ENCODE data around the gene LTB4R.

Gene LTB4R, protein sequence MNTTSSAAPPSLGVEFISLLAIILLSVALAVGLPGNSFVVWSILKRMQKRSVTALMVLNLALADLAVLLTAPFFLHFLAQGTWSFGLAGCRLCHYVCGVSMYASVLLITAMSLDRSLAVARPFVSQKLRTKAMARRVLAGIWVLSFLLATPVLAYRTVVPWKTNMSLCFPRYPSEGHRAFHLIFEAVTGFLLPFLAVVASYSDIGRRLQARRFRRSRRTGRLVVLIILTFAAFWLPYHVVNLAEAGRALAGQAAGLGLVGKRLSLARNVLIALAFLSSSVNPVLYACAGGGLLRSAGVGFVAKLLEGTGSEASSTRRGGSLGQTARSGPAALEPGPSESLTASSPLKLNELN

DNA sequence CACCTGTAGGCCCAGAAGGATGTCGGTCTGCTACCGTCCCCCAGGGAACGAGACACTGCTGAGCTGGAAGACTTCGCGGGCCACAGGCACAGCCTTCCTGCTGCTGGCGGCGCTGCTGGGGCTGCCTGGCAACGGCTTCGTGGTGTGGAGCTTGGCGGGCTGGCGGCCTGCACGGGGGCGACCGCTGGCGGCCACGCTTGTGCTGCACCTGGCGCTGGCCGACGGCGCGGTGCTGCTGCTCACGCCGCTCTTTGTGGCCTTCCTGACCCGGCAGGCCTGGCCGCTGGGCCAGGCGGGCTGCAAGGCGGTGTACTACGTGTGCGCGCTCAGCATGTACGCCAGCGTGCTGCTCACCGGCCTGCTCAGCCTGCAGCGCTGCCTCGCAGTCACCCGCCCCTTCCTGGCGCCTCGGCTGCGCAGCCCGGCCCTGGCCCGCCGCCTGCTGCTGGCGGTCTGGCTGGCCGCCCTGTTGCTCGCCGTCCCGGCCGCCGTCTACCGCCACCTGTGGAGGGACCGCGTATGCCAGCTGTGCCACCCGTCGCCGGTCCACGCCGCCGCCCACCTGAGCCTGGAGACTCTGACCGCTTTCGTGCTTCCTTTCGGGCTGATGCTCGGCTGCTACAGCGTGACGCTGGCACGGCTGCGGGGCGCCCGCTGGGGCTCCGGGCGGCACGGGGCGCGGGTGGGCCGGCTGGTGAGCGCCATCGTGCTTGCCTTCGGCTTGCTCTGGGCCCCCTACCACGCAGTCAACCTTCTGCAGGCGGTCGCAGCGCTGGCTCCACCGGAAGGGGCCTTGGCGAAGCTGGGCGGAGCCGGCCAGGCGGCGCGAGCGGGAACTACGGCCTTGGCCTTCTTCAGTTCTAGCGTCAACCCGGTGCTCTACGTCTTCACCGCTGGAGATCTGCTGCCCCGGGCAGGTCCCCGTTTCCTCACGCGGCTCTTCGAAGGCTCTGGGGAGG lies at the start of gene LTB4R:
Gene LTB4R (plus strand): TSS at position 857 of the 959 bp plus-strand sequence. CDS start 4,150 bp downstream, outside the sequence.
- no peak for DNase-seq (ENCODE audit: low read depth in 2 of 2)

DNA sequence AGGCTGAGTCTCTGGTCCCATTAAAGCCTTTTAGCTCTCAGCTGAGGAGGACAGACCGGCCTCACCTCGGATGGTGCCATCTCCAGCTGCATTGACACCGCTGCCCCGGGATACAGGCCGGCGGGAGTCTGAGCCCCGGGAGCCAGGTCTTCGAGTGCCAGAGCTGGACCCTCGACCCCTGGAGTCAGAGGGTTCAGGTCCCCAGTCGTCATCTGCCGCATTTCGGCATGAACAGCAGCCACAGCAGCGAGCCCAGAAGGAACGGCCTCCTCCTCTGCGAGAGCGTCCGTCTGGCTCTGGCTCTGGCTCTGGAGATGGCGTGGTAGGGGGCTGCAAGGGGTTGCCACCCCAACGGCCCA lies 49.4 kb upstream of the LTB4R start:
- no peak for DNase-seq (ENCODE audit: low read depth in 2 of 2)

DNA sequence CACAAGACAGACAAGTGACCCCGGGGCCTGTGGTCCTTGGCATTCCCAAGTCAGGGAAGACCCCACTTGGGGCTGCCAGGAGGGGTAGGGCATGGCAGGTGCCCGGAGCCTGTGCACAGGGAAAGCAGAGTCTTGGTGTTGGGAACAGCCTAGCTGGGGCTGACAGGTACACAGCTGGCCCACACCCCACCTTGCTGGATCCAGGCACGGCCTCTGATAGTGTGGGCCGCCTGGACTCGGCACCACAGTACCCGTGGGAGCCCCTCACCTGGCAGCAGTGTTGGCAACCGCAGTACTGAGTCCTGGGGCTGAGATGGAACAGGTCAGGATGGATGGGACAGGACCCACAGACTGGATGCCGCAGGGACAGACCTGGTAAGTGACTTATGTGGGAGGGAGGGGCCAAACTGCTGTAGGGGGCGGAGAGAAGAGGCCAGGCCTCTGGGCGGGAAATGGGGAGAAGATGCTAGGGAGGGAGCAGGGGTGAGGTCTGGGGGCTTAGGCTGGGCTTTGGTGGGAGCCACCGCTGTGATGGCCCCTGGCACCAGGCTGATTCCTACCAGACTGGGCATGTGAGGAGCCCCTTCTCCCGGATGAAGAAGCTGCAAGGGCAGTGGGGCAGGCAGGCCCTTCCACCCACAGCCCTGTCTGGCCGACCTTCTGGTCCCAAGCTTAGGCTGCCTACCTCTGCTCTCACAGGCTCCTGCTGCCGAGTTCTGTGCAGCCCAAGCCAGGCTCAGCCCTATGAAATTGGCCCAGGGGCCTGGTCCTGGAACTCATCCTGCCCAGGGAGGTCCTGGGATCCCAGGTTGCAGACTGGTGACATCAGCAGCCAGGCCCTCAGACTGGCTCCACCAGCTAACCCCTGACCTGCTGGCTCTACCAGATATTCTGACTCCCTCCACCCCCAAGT lies 48.2 kb upstream of the LTB4R start, which contains the start of gene TGM1:
Gene TGM1 (minus strand): TSS at position 357 of the 913 bp plus-strand sequence. CDS start 825 bp downstream, outside the sequence.
- DNase-seq (ENCODE audit: low read depth in 2 of 2): no peak

- DNase-seq (ENCODE audit: low read depth in 2 of 2): no peak
These were observed 47.5 kb upstream of the LTB4R start for GRCh38 chr14:24263848-24264247.

- no peak for DNase-seq (ENCODE audit: low read depth in 2 of 2)
These were observed 47.0 kb upstream of the LTB4R start for GRCh38 chr14:24264298-24264697.

GRCh38 chr14:24266344-24267244 lies 44.7 kb upstream of the LTB4R start:
- no peak for DNase-seq (ENCODE audit: low read depth in 2 of 2)

DNA sequence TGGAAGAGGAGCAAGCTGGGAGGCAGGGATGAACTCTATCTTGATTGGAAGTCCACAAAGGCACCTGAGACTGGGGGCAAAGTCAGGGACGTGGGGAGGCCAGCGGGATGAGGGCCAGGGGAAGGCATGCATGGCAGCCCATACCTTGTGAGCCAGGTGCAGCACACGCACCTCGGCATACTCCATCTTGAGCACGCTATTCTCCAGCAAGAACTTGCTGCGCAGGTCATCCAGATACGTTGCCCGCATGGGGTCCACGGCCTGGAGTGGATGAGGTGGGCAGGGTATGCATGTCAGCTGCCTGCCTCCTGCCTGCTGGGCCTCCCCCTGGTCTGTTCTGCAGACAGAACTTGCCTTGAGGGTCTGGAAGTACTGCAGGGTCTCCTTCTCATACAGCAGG lies 43.8 kb upstream of the LTB4R start:
- no peak for DNase-seq (ENCODE audit: low read depth in 2 of 2)

DNA sequence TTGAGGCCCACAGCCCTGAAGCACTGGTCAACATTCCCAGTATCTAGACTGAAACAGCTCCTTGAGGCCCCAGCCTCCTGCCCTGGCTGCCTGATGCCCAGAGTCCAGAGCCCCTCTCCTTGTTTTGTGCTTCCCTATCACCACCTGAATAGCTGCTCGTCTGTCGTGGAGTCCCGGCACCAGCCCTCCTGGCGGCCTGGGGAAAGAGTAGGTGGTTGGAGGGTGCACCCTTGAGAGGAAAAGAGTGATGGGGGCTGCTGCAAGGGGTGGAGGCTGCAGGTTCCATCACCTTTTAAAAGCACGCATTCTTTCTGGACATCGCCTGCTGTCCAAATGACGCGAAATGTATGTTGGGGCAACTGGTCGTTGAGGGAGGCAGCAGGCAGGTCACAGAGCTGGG lies 43.1 kb upstream of the LTB4R start:
- no peak for DNase-seq (ENCODE audit: low read depth in 2 of 2)

DNA sequence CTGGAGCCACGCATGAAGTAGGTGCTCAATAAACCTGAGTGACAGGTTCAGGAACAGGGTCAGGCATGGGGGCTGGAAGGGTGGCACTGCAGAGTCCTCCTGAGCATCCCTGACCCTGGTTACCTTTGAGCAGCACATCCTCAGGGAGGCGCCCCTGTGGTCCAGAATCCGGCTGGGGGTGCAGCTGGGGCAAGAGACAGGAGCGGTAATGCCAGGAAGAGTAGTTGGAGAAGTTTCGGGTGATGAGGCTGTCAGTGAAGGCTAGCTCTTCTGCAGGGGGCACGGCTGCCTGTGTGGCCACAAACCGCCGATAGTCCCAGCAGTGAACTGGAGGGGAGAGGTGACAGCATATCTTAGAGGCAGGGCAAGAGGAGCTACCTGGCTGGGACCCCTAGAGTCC lies 41.9 kb upstream of the LTB4R start:
- no peak for DNase-seq (ENCODE audit: low read depth in 2 of 2)

GRCh38 chr14:24269910-24270536 lies 41.3 kb upstream of the LTB4R start:
- no peak for DNase-seq (ENCODE audit: low read depth in 2 of 2)

DNA sequence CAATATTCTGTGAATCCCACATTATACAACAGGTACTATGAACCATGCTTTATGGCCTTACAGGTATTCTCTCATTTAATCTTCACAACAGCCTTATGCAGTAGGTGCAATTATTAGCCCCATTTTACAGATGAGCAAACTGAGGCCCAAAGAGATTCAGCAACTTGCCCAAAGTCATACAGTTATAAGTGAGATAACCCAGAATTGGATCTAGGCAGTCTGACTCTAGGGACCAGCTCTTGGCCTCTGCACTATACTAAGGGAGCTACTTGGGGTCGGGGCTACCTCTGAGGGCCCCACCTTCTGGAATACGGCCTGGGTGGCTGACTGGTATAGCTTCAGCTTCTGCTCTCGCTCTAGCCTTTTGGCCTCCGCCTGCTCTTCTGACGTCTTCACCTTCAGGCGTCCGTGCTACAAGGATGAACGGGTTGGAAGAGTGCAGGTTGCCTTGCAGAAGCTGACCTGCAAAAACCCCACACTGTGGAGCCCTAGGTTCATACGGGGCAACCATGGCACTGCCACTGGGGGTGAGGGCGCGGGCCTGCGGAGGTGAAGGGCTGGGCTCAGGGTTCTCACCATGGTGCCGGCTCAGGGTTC lies 40.7 kb upstream of the LTB4R start:
- no peak for DNase-seq (ENCODE audit: low read depth in 2 of 2)

GRCh38 chr14:24271134-24271833 lies 40.0 kb upstream of the LTB4R start, which contains the start of gene RABGGTA:
TSS of gene RABGGTA (minus strand) at chr14:24271597. CDS start at chr14:24271115, 482 bp downstream.
- DNase-seq (ENCODE audit: low read depth in 2 of 2): peak; percentile 69 to 85

- no peak for DNase-seq (ENCODE audit: low read depth in 2 of 2)
These were observed 39.5 kb upstream of the LTB4R start for GRCh38 chr14:24271834-24272263.

GRCh38 chr14:24272467-24272866 lies 38.8 kb upstream of the LTB4R start:
- DNase-seq (ENCODE audit: low read depth in 2 of 2): no peak

DNA sequence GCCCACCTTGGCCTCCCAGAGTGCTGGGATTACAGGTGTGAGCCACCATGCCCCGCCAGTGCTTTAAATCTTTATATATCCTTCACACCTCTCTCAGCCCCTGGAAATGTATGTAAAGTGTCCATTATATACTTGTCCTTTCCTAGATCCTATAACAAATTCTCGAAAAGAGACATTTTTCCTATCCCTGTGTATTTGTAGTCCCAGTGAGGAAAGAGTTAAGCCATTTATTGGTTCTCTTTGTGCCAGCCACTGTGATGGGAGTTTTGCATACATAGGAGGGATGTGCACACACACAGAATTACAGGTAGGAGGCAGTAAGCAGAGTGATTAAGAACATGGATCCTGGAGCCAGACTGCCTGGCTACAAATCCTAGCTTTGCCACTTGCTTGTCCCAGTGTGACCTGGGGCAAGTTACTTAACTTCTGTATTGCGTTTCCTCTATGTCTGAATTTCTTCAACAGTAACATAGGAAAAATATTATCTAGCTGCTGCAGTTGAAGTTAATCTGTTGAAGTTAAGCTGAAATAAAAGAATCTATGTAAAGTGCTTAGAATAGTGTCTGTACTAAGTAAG lies 37.8 kb upstream of the LTB4R start:
- no peak for DNase-seq (ENCODE audit: low read depth in 2 of 2)

- DNase-seq (ENCODE audit: low read depth in 2 of 2): no peak
These were observed 37.2 kb upstream of the LTB4R start for GRCh38 chr14:24274101-24274543.

GRCh38 chr14:24277071-24277470 lies 34.2 kb upstream of the LTB4R start:
- no peak for DNase-seq (ENCODE audit: low read depth in 2 of 2)

DNA sequence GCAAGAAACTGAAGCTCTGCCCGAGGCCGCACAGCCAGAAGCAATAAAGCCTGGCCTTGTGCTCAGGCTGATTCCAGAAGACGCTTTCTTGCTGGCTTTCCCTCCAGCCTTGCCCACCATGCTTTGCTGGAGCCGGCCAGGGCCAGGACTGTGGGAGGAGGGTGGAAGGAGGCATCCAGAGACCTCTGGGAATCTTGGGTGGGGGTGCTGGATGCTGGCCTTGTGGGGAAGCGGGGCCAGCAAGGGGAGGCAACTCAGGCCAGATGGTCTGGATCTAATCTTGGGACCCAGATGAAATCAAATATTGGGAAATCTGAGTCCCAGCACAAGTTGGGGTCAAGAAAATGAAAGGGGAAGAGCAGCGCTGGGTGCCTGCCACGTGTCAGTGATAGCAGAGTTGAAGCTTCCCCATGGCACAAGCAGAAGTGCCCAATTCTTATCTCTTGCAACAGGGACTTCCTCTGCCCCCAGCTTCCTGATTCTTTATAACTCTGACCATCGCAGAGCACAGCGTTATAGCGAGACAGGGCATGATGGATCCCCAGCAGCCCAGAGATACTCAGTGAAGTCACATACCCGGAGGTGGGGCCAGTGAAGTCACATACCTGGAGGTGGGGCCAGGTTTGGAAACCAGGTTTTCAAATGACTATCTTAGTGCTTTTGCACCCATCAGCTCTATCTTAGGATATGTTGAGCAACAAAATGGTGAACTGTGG lies 33.5 kb upstream of the LTB4R start:
- no peak for DNase-seq (ENCODE audit: low read depth in 2 of 2)
